Thyroid gland (tissue), 4 donors: Measurements from ENCODE around the gene MMD2.

ENCODE experiments used
- POLR2A ChIP-seq, 2 donors: fragments of 450-650 bp; IDR thresholded peaks; one replicate each; pipeline ENCODE4 v1.6.1; 2017; ENCODE audit warnings: antibody characterized with exemption in 2 of 2, mild to moderate bottlenecking in 2 of 2, moderate library complexity in 1 of 2
- TF ChIP-seq, protein P1 (sequence below), 6 experiments: fragments of 200-600 bp in 3 of 6; fragments of 450-650 bp in 3 of 6; sonication (generic) in 3 of 6; IDR thresholded peaks; one replicate each; pipeline ENCODE4 v1.5.1; 2016 to 2019; ENCODE audit warnings: antibody characterized with exemption in 6 of 6, mild to moderate bottlenecking in 2 of 6, inconsistent platforms in 1 of 6, moderate library complexity in 1 of 6

DNA sequence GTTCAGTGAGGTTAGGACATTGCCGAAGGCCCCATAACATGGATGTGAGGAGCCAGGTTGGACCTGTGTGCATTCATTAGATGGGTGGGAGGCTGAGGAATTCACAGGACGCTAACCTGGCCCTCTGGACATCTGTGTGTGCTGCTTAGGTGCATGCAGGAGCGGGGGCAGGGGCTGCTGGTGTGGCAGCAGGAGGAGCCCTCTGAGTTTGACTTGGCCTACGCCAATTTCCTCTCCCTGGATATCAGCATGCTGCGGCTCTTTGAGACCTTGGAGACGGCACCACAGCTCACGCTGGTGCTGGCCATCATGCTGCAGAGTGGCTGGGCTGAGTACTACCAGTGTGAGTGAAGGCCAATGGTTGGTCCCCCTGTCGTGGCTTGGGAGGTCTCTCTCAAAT lies 34.5 kb upstream of the MMD2 start:
- TF ChIP-seq, protein P1, sequence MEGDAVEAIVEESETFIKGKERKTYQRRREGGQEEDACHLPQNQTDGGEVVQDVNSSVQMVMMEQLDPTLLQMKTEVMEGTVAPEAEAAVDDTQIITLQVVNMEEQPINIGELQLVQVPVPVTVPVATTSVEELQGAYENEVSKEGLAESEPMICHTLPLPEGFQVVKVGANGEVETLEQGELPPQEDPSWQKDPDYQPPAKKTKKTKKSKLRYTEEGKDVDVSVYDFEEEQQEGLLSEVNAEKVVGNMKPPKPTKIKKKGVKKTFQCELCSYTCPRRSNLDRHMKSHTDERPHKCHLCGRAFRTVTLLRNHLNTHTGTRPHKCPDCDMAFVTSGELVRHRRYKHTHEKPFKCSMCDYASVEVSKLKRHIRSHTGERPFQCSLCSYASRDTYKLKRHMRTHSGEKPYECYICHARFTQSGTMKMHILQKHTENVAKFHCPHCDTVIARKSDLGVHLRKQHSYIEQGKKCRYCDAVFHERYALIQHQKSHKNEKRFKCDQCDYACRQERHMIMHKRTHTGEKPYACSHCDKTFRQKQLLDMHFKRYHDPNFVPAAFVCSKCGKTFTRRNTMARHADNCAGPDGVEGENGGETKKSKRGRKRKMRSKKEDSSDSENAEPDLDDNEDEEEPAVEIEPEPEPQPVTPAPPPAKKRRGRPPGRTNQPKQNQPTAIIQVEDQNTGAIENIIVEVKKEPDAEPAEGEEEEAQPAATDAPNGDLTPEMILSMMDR (IDR thresholded peaks at IDR 0.05), result no peak
- no peak for TF ChIP-seq POLR2A (IDR thresholded peaks at IDR 0.05)
